ENCODE measurements around the gene TMSB10.
A peak's percentile ranks its signal among the peaks of the same experiment; 100 is the strongest.
"Not testable (repeated sequence)": the region's sequence is repeated elsewhere in the genome, so short reads cannot be mapped to it uniquely, and the experiment has no call there.

TMSB10 gene

GRCh38 chr2:84904717-84905174, 710 bp upstream of the TMSB10 start:
- DNase-seq, result peak; percentile 38

DNA sequence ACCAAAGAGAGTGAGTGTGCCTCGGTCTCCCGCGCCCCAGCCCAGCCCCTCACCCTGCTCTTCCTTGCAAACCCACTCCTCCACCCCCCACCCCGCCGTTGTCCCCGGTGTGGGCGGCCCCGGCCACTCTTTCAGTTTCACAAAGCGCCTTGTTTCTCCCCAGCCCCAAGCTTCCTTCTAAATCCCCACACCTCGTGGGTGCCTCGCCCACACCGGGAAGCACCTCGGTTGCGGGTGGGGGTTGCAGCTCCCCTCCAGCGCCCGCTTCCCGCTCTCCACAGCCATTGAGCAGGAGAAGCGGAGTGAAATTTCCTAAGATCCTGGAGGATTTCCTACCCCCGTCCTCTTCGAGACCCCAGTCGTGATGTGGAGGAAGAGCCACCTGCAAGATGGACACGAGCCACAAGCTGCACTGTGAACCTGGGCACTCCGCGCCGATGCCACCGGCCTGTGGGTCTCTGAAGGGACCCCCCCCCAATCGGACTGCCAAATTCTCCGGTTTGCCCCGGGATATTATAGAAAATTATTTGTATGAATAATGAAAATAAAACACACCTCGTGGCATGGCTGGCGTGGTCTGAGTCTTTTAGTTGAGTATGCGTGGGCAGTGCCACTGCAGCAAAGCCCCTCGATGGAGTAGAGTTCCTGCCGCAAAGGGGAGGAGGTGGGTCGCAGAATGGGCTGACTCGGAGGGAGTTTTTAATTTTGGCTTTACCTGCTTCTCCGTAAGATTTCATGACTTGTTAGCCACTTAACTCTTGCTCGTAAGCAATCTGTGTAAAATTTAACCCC, 848 bp downstream of the TMSB10 start:
- DNase-seq, result peak; percentile 60

DNA sequence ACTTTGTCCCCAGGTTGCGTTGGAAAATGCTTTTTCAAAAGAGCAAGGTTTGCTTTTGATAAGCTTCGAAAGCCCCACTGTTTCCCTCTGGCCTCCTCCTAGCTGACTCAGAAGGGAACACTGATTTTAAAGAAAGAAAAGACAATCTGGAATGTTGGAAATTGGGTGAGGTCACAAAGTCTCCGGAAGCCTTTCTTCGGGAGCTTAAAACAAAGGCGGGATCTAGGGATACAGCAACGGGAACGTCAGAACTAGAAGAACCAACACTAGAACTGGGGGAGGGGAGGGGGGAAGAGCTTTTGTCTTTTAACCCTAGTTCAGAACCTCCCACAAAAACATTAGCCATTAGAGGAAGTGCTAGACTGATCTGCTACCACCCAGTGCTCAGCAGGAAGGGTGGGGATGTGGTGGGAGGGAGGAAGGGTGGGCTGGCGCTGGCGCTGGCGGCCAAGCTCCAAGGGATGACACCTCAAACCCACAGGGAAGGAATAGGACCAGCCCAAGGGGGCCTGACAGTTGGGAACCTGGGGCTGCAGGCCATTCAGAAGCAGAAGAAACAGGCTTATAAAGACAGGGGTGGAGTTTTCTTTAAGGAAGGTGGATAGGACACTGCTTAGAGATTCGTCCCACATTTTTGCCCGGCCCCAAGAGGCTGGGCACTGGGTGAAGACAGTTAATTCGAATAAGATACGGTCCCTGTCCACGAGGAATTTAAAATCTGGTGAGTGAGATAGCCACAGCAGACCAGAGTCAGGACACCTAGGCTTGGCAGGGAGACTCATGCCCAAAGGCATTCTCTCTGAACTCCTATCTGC, 1.7 kb downstream of the TMSB10 start:
- peak; percentile 35 for DNase-seq

DNA sequence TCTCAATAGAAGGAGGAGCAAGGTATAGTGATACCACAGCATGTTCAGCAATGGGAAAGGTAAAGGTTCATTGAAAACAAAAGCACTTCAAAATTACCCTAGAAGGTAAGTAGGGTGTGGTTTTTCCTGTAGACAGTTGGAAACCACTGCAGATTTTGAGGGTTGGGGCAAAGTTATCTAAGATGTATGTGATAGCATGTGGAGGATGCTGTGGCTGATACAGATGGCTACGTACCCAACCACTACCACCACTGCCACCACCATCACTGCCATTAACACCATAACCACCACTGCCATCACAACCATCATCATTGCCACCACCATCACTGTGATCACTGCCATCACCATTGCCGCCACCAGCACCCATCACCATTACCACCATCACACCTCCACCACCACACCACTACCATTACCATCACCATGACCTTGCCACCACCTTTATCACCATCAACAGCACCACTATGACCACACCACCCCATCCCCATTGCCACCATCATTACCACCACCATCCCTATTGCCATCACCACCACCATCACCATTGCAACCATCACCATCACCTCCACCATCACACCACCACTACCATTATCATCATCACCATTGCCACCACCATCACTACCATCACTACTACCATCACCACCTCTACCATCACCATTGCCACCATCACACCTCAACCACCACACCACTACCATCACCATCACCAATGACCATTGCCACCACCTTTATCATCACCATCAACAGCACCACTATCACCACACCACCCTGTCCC, 3.7 kb downstream of the TMSB10 start:
- DNase-seq, result no peak

GRCh38 chr2:84911135-84911678, 5.8 kb downstream of the TMSB10 start:
- DNase-seq, result no peak

DNA sequence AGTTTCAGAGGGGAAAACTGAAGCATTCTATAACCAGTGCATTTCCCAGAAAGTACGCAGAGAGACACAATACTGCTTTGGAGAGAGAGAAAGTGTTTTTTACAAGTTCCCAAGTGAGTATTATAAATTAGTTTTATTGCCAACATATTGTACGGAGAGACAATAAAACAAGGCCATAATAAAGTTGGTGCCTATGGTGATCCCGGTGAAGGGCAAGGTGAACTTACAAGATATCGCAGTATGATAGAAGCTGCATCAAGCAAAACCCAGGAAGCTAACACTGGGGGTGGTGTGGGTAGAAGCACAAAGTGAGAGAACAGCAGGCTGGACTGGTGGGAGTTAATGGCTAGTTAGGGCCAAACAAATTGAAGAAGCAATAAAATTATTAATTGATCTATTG, 7.5 kb downstream of the TMSB10 start:
- no peak for DNase-seq

- no peak for DNase-seq
Observed at GRCh38 chr2:84914334-84914733, 8.9 kb downstream of the TMSB10 start.

GRCh38 chr2:84915675-84916074, 10.2 kb downstream of the TMSB10 start:
- DNase-seq, result not testable (repeated sequence)

DNA sequence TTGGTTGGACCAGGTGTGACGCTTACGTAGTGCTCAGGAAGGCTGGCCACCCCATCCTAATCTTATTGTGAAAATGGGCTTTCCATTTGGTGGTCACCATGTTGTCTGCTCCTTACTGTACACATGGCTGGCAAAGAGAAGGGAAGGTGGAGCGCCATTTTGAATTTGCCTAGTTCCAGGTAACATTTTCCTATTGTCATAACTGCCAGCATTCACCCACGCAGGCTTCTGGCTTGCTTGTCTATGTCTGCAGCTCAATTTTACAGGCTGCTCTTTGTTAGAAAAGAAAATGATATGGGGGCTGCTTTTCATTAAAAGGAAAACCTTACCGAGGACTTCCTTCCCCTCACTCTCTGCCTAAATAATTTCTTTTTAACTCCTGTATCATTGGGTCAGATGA, 12.4 kb downstream of the TMSB10 start:
- DNase-seq, result not testable (repeated sequence)

DNA sequence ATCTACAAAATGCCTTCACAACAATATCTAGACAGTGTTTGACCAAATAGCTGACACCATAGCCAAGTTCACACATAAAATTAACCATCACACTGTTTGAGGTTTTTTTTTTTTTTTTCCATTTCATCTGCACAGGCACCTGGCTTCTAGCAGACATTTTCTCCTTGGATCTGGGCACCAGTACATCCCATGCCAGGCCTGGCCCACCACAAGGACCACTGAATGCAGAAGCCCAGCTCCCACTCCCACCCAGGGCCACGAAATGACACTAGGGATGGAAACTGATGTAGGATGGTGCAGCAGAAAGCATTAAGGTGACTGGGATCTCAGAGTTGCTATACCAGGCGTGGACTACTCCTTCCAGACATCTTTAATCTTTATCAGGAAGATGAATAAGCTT, 13.0 kb downstream of the TMSB10 start:
- no peak for DNase-seq

- peak; percentile 61 for DNase-seq
Observed at GRCh38 chr2:84919885-84920580, 14.6 kb downstream of the TMSB10 start.

GRCh38 chr2:84923009-84923408, 17.6 kb downstream of the TMSB10 start:
- no peak for DNase-seq

DNA sequence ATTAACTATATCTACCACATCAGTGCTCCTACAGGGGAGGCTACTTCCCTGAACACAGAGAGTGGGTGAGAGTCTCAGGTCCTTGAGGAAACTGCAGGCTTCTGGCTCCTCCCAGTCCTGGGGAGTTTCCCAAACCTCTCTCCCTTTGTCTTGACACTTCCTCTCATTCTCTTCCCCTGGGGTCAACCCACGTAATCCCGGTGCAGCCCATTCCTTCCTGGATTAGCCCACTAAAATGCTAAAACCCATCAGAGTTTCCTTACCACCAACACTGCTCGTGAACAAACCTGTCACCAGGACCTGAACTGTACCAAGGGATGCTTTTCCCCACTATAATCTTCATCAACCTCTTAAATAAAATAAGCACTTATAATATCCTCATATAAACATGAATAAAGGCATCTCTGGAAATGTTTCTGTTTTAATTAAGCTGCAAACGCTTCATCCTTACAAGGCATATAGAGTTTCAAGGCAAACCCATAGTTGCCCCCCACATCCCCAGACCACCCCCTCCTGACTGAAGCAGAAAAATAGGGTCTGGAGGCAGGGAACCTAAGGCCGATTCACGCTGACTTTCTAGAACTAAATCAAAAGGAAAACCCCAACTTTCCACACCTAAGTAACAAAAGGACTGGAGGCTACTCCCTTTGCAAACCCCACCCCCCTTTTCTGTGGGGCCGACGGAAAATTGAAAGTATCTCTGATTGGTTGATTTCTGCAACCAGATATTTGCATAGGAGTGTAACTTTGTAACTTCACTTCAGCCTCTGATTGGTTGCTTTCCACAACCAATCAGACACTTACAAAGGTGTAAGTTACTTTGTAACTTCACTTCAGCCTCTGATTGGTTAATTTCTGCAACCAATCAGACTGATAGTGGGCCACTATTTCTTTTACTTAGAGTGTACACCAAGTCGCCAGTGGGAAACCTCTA, 19.0 kb downstream of the TMSB10 start:
- DNase-seq, result peak; percentile 45

- DNase-seq, result no peak
Observed at GRCh38 chr2:84925336-84925723, 19.9 kb downstream of the TMSB10 start.

DNA sequence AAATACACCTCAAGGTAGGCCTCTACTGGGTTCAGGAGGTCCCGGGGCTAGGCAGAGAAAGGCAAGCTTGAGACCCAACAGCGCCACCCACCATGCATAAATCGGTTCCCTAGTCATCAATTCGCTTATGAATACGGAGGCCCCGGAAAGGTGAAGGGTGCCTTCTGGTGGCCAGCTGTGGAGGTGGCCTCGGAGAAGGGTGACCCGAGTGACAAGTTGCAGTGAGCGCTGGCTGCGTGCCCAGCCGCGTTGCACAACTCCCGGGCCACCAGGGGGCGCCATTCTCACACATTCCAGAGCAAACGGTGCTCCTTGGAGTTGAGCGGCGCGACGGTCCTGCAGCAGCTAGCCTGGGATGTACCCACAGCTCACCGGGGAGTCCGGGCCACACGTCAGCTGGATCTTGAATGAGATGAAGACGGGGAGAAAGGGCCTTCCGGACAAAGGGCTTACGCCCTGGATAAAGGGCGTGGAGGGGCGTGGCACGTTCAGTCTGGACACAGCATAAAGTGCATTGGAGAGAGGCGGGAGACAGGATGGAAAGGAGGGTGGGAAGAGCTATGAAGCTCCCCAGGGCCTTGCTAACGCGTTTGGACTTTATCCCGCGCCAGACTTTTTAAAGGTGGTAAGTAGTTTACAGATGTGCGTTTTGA, 20.4 kb downstream of the TMSB10 start:
- DNase-seq, result peak; percentile 99

DNA sequence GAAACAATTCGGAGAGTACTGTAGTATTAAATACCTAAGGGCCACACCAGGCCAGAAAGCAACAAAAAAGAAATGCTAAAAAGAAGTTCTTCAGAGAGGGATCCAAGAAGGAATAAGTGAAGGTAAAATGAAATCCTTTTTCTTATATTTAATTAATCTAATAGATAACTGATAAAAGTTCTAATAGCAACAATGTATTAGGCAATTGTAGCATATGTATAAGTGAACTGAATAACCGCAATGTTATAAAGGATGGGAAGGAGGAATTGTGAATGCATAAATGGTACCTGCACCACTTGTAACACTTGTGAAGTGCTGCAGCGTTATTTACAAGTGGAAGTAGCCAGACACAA, 21.8 kb downstream of the TMSB10 start:
- no peak for DNase-seq

DNA sequence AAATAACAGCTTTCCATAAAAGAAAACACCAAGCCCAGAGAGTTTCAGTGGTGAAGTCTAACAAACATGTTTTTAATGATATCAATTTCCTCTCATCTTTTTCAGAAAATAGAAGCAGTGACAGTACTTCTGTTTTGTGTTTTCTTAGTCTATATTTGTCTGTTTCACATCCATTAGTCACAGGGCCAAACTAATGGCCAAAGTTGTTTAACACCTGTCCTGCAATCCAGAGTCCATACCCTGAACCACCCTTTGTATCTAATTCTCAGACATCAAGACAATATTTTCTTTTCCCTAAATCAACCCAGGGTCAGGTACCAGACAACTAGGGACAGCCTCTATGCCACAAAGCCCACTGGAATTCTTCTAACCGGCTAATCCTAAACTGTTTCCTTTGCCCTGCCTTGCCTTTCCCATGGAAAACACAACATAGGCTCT, 25.9 kb downstream of the TMSB10 start:
- no peak for DNase-seq

DNA sequence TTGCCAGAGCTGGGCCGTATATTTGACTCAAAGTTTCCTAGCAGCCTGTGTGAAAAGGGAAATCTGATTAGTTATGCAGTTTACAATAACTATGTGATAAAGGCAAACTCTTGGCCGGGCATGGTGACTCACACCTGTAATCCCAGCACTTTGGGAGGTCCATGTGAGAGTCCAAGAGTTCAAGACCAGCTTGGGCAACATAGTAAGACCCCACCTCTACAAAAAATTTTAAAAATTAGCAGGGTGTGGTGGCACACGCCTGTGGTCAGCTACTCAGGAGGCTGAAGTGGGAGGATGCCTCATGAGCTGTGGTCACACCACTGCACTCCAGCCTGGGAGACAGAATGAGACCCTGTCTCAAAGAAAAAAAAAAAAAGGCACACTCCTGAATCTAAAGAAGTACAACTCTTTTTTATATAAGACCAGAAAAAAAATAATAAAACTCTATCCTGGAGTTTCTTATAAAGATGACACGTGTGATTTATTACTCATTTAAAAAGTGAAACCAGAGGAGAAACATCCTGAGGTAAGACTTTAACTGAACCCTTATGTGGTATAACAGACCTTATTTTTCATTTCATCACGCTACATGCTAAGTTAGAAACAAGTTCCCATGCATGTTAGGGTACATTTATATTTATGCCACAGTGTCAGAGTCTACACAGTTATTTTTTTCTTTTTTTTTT, 32.9 kb downstream of the TMSB10 start:
- peak; percentile 69 for DNase-seq

GRCh38 chr2:84939426-84940087, 34.1 kb downstream of the TMSB10 start:
- DNase-seq, result peak; percentile 76

DNA sequence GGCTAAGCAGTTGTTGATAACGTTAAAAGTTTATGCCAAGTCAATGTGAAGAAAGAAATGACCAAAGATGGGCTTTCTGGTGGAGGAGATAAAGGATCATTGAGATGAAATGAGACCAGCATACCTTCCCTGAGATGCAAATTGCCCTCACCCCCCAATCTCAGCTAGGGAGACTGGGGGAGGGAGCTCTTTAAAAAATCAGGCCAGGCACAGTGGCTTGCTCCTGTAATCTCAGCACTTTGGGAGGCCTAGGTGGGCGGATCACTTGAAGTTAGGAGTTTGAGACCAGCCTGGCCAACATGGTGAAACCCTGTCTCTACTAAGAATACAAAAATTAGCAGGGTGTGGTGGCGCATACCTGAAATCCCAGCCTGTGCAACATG, 34.6 kb downstream of the TMSB10 start:
- DNase-seq, result no peak

Measured in stimulated activated CD4-positive, alpha-beta T cell treated with anti-CD3 and anti-CD28 coated beads, Interleukin-4, amount 100 ng/mL, for 24 hours (primary cell).